ENCODE measurements around the gene MTHFD1L. TPM values are rescaled to one million over a fixed set of nuclear protein-coding genes. Genes with fewer than 3 reads are reported as not detected.

The MTHFD1L gene
- total and polyA plus RNA-seq, 9 of the 15 experiments (the other 6 are each of a cell fraction or from before 2014, with no cell fraction given), result 20.9 to 128 (median 61.0) TPM

DNA sequence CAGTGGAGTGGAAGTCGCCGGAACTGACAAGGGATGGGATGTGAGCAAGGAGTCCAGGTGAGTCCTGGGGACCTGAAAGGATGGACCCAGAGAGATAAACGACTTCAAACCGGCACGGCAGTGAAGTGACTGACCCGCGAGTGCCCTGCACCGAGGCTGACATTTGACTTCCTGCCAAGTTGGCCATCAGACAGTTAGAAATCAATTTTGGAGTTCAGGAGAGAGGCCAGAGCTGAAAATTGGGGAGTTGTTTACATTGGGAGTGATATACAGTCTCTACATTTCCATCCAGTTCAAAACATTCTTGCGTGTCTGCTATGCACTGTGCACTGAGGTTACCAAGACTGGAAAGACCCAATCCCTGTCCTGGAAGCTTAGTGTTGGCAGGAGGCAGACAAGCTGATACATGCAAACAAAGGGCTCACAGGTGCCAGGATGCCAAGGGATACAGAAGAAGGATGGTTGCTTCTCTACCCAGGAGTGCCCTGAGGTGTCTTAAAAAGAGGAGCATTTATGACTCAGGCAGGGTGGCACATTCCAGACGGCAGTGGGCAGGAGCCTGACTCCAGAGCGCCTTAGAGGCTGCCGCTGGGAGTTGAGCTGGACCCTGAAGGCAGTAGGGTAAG is 186.6 kb downstream of the MTHFD1L start (continued):
- TF ChIP-seq, protein P1, sequence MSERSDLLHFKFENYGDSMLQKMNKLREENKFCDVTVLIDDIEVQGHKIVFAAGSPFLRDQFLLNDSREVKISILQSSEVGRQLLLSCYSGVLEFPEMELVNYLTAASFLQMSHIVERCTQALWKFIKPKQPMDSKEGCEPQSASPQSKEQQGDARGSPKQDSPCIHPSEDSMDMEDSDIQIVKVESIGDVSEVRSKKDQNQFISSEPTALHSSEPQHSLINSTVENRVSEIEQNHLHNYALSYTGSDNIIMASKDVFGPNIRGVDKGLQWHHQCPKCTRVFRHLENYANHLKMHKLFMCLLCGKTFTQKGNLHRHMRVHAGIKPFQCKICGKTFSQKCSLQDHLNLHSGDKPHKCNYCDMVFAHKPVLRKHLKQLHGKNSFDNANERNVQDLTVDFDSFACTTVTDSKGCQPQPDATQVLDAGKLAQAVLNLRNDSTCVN (CRISPR knock-in tag; IDR thresholded peaks at IDR 0.05), result no peak

DNA sequence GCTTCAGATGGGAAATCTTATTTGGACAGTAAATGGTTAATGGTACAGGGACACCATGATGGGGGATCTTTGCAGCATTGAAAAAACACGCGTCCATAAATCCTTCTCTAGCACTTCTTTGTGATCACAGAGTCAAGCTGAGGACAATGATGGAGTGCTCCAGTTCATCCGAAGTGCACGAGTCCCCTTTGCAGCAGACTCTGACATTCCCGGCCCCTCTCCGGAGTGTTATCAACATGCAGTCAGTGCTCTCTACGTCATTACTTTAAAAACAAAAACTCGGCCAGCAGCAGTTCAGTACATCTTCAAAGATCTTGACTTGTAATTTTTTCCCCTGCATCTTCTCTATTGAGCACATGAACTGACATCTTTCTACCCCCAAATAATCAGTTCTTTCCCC is 188.8 kb downstream of the MTHFD1L start:
- Histone ChIP-seq H3K4me2 (ENCODE audit: insufficient read depth, low read length) (no peak overlapping the region), H4K20me1 (replicated peaks; ENCODE audit: control insufficient read depth, insufficient read depth, low read length) (no peaks in the 10 kb centered on the region), H3K4me1 (replicated peaks in 1 of 2; ENCODE audit: control insufficient read depth in 2 of 2, insufficient read depth in 2 of 2, low read length in 2 of 2) (no peaks in the 10 kb centered on the region), H2AFZ (ENCODE audit: low read depth, low read length) (no peak overlapping the region), H3K27ac (ENCODE audit: extremely low read depth, low read depth, low read length) (no peak overlapping the region), H3K36me3 (ENCODE audit: control insufficient read depth, insufficient read depth, low read length) (peaks cover 32% of the 10 kb centered on the region; the same call in 2 of the 3 replicates), H3K4me3 (no peak overlapping the region), H3K9ac (ENCODE audit: insufficient read depth in 1 of 2, low read depth in 2 of 2, low read length in 2 of 2) (no peak overlapping the region), H3K9me1 (ENCODE audit: control insufficient read depth, insufficient read depth, low read length) (no peaks in the 10 kb centered on the region), H3K27me3 (ENCODE audit: control insufficient read depth in 2 of 2, insufficient read depth in 2 of 2, low read length in 2 of 2) (no peaks in the 10 kb centered on the region), H3K9me3 (replicated peaks; ENCODE audit: control insufficient read depth, insufficient read depth, low read depth, low read length) (no peaks in the 10 kb centered on the region), H3K79me2 (ENCODE audit: control insufficient read depth, insufficient read depth, low read length) (no peaks in the 10 kb centered on the region)
- POLR2A ChIA-PET, result no interaction called here
- in situ Hi-C loops (cut with MboI), result no loop called here
- intact Hi-C loops (cut with micrococcal nuclease), result no loop called here
- FAIRE-seq (no peak), DNase-seq (ENCODE audit: extremely low read depth in 1 of 4, low spot score in 3 of 4) (no peak), ATAC-seq (no peak)
- 69% methylated on average over 8 of the region's 8 CpGs for WGBS (ENCODE audit: insufficient coverage, low coverage, missing lambda C conversion rate)
- CTCF ChIA-PET (ENCODE audit: low intra/inter-chr PET ratio), result no interaction called here
- no TSS peak for BruUV-seq (replicated peaks)
- TF ChIP-seq ELF4 (CRISPR knock-in tag; IDR thresholded peaks at IDR 0.05) (no peak), PTTG1 (tag; IDR thresholded peaks at IDR 0.05; ENCODE audit: low read depth) (no peak), ZNF699 (CRISPR knock-in tag; IDR thresholded peaks at IDR 0.05; ENCODE audit: insufficient replicate concordance) (no peak), CHD1 (IDR thresholded peaks at IDR 0.05; ENCODE audit: low read length) (no peak), C11orf30 (IDR thresholded peaks at IDR 0.05; ENCODE audit: low read depth) (no peak), SMARCA4 (IDR thresholded peaks at IDR 0.05) (no peak), NRF1 (conservative IDR thresholded peaks at IDR 0.05 in 1 of 2, IDR thresholded peaks at IDR 0.05 in 1 of 2) (no peak), STAT5A (IDR thresholded peaks at IDR 0.05; ENCODE audit: borderline replicate concordance, low read length) (no peak)
- TF ChIP-seq, protein P2, sequence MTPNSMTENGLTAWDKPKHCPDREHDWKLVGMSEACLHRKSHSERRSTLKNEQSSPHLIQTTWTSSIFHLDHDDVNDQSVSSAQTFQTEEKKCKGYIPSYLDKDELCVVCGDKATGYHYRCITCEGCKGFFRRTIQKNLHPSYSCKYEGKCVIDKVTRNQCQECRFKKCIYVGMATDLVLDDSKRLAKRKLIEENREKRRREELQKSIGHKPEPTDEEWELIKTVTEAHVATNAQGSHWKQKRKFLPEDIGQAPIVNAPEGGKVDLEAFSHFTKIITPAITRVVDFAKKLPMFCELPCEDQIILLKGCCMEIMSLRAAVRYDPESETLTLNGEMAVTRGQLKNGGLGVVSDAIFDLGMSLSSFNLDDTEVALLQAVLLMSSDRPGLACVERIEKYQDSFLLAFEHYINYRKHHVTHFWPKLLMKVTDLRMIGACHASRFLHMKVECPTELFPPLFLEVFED (CRISPR knock-in tag; conservative IDR thresholded peaks at IDR 0.05), result no peak
- TF ChIP-seq, protein P3, sequence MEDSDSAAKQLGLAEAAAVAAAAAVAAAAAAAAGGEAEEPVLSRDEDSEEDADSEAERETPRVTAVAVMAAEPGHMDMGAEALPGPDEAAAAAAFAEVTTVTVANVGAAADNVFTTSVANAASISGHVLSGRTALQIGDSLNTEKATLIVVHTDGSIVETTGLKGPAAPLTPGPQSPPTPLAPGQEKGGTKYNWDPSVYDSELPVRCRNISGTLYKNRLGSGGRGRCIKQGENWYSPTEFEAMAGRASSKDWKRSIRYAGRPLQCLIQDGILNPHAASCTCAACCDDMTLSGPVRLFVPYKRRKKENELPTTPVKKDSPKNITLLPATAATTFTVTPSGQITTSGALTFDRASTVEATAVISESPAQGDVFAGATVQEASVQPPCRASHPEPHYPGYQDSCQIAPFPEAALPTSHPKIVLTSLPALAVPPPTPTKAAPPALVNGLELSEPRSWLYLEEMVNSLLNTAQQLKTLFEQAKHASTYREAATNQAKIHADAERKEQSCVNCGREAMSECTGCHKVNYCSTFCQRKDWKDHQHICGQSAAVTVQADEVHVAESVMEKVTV (CRISPR knock-in tag; IDR thresholded peaks at IDR 0.05), result no peak

All from K562 (cell line).